Upper lobe of left lung (tissue), 4 donors: ENCODE results near the gene RND2.

ENCODE experiments used
- CTCF ChIP-seq, 6 experiments: fragments of 450-650 bp in 4 of 6; fragments of 200-600 bp in 2 of 6; sonication (generic) in 2 of 6; IDR thresholded peaks; one replicate each; pipeline ENCODE4 v1.5.1; 2016 to 2019; ENCODE audit warnings: antibody characterized with exemption in 6 of 6
- POLR2A ChIP-seq, 4 donors: fragments of 450-650 bp; IDR thresholded peaks; one replicate each; pipeline ENCODE4 v1.5.1; 2016 to 2017; ENCODE audit warnings: antibody characterized with exemption in 4 of 4, mild to moderate bottlenecking in 2 of 4

- no peak for TF ChIP-seq POLR2A (IDR thresholded peaks at IDR 0.05)
- TF ChIP-seq CTCF (IDR thresholded peaks at IDR 0.05) = no peak
Measured at GRCh38 chr17:42982266-42982665, 42.8 kb upstream of the RND2 start.
